ENCODE results near the gene NUP50. TPM values are rescaled to one million over a fixed set of nuclear protein-coding genes. Genes with fewer than 3 reads are reported as not detected.

The NUP50 gene
- polyA plus RNA-seq, 1 experiment = 13.9 TPM

DNA sequence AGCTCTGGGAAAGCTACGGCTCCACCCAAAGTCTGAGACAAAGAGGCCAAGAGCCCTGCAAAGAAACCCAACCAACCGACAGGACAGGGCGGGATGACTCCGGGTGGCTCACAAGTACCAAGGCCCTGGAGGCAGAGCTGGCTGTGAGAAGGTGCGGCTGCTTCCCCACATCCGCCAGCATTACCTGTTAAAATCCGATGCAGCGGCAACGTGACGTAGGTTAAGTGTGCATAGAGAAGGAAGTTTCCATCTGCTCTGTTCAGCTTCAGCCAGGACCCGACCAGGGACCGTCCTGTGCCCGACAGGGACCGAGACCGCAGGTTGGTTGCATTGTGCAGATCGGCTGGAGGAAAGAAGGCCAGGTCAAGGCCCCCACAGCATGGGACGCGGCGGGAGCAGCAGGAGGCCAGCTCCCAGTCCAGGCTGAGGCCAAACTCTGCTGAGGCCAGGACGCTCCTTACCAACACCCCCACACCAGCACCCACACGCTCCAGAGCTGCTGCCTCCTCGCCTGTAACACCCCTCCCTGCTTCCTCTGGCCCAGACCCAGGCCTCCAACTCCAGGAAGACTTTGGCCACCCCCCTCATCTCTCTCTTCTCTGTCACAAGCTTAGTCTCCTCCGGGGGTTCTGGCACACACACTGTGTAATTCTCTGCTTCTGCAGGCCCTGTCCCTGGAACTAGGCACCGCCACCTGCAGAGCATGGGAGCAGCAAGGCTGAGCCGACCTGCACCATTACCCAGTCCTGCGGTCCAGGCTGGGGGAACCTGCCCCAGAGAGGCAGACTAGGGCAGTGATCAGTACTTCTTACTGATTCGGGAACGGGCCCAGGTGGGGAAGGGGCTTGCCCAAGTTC is 34.1 kb downstream of the NUP50 start:
- POLR2A ChIA-PET = no interaction called here
- H3K27ac ChIP-seq (ENCODE audit: low read depth, low read length) = no peak overlapping the region
- H3K4me3 ChIP-seq (ENCODE audit: low read depth, low read length) = no peak overlapping the region
- no peak for DNase-seq (ENCODE audit: low read depth, low spot score)
- no peaks in the 10 kb centered on the region for H3K27me3 ChIP-seq (ENCODE audit: control insufficient read depth, insufficient read depth, low read length)
- CTCF ChIA-PET = no interaction called here
- TF ChIP-seq CTCF (IDR thresholded peaks at IDR 0.05; ENCODE audit: low read depth, low read length) = no peak
- peaks cover 5% of the 10 kb centered on the region; the same call in 1 of the 2 replicates for H3K9me3 ChIP-seq (ENCODE audit: control insufficient read depth, insufficient read depth, low read length)

GRCh38 chr22:45198463-45198795 is 34.7 kb downstream of the NUP50 start:
- CTCF ChIA-PET = no interaction called here

DNA sequence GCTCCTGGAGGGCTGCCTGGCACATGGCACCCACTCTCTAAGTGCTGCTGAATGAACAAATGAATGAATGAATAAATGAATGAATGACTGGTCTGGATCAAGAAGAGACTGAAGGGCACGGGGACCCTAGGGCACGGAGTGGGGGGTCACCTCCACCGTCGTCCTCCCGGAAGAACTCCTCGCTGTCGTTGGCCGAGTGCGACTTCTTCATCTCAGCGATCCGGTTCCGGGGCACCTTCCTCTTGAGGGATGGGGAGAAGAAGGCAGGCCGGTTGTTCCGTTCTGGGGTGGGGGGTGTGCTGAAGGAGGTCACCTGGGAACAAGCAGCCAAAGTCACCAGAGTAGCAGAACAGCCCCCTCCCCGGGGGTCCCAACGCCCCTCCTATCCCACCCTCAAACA is 36.0 kb downstream of the NUP50 start:
- POLR2A ChIA-PET = interaction anchor here (0.6 kb wide), 1 partner anchor 8 kb away, joined by 3 read pairs; no protein-coding TSS in a partner anchor
- H3K27ac ChIP-seq (ENCODE audit: low read depth, low read length) = no peak overlapping the region
- no peak for DNase-seq (ENCODE audit: low read depth, low spot score)
- no peaks in the 10 kb centered on the region for H3K27me3 ChIP-seq (ENCODE audit: control insufficient read depth, insufficient read depth, low read length)
- CTCF ChIA-PET = no interaction called here
- no peak overlapping the region for H3K4me3 ChIP-seq (ENCODE audit: low read depth, low read length)
- peaks cover 5% of the 10 kb centered on the region; the same call in 1 of the 2 replicates for H3K9me3 ChIP-seq (ENCODE audit: control insufficient read depth, insufficient read depth, low read length)
- TF ChIP-seq CTCF (IDR thresholded peaks at IDR 0.05; ENCODE audit: low read depth, low read length) = no peak

More at GRCh38 chr22:45198463-45198795, 34.7 kb downstream of the NUP50 start:
- POLR2A ChIA-PET = no interaction called here
- peaks cover 5% of the 10 kb centered on the region; the same call in 1 of the 2 replicates for H3K9me3 ChIP-seq (ENCODE audit: control insufficient read depth, insufficient read depth, low read length)
- DNase-seq (ENCODE audit: low read depth, low spot score) = no peak
- H3K4me3 ChIP-seq (ENCODE audit: low read depth, low read length) = no peak overlapping the region
- H3K27me3 ChIP-seq (ENCODE audit: control insufficient read depth, insufficient read depth, low read length) = no peaks in the 10 kb centered on the region
- TF ChIP-seq CTCF (IDR thresholded peaks at IDR 0.05; ENCODE audit: low read depth, low read length) = no peak
- no peak overlapping the region for H3K27ac ChIP-seq (ENCODE audit: low read depth, low read length)

DNA sequence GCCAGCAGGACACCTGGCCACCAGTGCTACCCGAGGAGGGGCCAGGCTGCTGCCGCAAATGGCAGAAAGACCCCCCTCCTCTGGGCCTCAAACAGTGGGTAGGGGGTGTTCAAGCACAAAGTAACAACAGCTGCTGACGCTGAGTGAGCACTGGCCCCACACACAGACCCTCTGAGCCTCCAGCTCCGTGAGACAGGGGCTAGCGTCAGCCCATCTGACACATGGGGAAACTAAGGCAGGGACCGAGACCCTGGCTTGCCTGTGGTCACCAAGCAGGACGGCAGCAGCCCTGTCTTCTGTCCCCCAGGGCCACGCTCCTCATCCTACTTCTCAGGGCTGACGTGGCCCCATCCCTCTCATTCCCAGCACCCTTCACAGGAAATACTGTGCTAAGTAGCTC is 36.5 kb downstream of the NUP50 start:
- no peak for DNase-seq (ENCODE audit: low read depth, low spot score)
- Histone ChIP-seq H3K4me3 (ENCODE audit: low read depth, low read length) (no peak overlapping the region), H3K27ac (ENCODE audit: low read depth, low read length) (peak overlapping the region; percentile 100), H3K27me3 (ENCODE audit: control insufficient read depth, insufficient read depth, low read length) (no peaks in the 10 kb centered on the region), H3K9me3 (ENCODE audit: control insufficient read depth, insufficient read depth, low read length) (peaks cover 5% of the 10 kb centered on the region; the same call in 1 of the 2 replicates)
- CTCF ChIA-PET = no interaction called here
- POLR2A ChIA-PET = interaction anchor here (0.7 to 1.2 kb wide), 3 partner anchors 12 to 98 kb away, joined by 3 to 4 read pairs (median 3); no protein-coding TSS in a partner anchor
- TF ChIP-seq CTCF (IDR thresholded peaks at IDR 0.05; ENCODE audit: low read depth, low read length) = no peak

DNA sequence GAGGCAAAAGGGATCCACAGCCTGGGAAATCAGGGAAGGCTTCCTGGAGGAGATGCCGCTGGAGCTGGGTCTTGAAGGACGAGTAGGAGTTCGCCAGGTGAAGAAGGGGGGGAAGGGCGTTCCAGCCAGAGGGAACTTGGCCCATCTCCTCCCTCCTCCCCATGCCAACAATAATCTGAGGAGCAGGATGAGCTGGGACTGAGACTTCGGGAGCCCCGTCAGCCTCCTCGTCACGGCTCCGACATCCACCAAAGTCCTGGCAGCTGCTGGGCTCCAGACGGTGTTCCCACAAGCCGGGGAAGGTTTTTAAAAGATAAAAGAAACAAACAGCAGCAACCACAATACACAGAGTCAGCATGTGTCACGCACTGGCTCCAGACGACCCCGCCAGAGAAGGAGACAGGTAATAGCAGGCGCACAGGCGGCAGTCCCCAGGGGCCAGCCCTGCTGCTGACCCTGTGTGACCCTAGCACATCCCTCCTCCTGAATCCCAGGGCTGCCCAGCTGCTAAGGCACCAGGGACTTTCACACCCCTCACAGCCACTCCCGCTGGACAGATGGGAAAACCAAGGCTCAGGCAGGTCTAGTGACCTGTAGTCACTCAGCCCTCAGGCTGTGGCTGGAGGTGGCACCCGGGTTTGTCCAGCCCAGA is 37.3 kb downstream of the NUP50 start:
- Histone ChIP-seq H3K4me3 (ENCODE audit: low read depth, low read length) (peak overlapping the region; percentile 36; the same call in 1 of the 2 replicates), H3K27ac (ENCODE audit: low read depth, low read length) (peak overlapping the region; percentile 100), H3K27me3 (ENCODE audit: control insufficient read depth, insufficient read depth, low read length) (no peaks in the 10 kb centered on the region), H3K9me3 (ENCODE audit: control insufficient read depth, insufficient read depth, low read length) (peaks cover 5% of the 10 kb centered on the region; the same call in 1 of the 2 replicates)
- 0 out of 2 replicates have a peak, but pooled peaks have one; percentile 3 for TF ChIP-seq CTCF (IDR thresholded peaks at IDR 0.05; ENCODE audit: low read depth, low read length)
- POLR2A ChIA-PET = interaction anchor here (0.7 to 1.2 kb wide), 3 partner anchors 11 to 99 kb away, joined by 3 to 4 read pairs (median 3); no protein-coding TSS in a partner anchor
- CTCF ChIA-PET = no interaction called here
- peak; percentile 92 for DNase-seq (ENCODE audit: low read depth, low spot score)
